Parathyroid adenoma (tissue), 2 donors: ENCODE data around the gene NQO2.
"Not testable (repeated sequence)": the region's sequence is repeated elsewhere in the genome, so short reads cannot be mapped to it uniquely, and the experiment has no call there.

Source experiments
- H2AFZ ChIP-seq: fragments of 300-600 bp; sonication (generic); one replicate; pipeline ENCODE4 v1.7.0; 2017; ENCODE audit warnings: antibody characterized with exemption, mild to moderate bottlenecking
- H3K27ac ChIP-seq: fragments of 300-600 bp; sonication (generic); one replicate; pipeline ENCODE4 v1.7.0; 2017
- H3K27me3 ChIP-seq: fragments of 300-600 bp; sonication (generic); one replicate; pipeline ENCODE4 v1.7.0; 2017; ENCODE audit warnings: low read length; ENCODE audit not compliant: control insufficient read depth, insufficient read depth
- H3K36me3 ChIP-seq: fragments of 300-600 bp; sonication (generic); one replicate; pipeline ENCODE4 v1.7.0; 2017; ENCODE audit warnings: low read length; ENCODE audit not compliant: control insufficient read depth, insufficient read depth
- H3K4me1 ChIP-seq: fragments of 300-600 bp; sonication (generic); one replicate; pipeline ENCODE4 v1.7.0; 2017; ENCODE audit warnings: control low read depth
- H3K4me2 ChIP-seq: fragments of 300-600 bp; sonication (generic); one replicate; pipeline ENCODE4 v1.7.0; 2017; ENCODE audit warnings: low read length
- H3K4me3 ChIP-seq: fragments of 300-600 bp; sonication (generic); one replicate; pipeline ENCODE4 v1.7.0; 2017; ENCODE audit warnings: low read depth, low read length
- H3K79me2 ChIP-seq: fragments of 300-600 bp; sonication (generic); one replicate; pipeline ENCODE4 v1.7.0; 2017; ENCODE audit warnings: control low read depth
- H3K9ac ChIP-seq: fragments of 300-600 bp; sonication (generic); one replicate; pipeline ENCODE4 v1.7.0; 2017; ENCODE audit warnings: mild to moderate bottlenecking
- H3K9me3 ChIP-seq: fragments of 300-600 bp; sonication (generic); one replicate; pipeline ENCODE4 v1.7.0; 2017; ENCODE audit warnings: low read length; ENCODE audit not compliant: control insufficient read depth
- TF ChIP-seq, protein P1 (sequence below): fragments of 300-600 bp; sonication (generic); IDR thresholded peaks from one replicate; pipeline ENCODE4 v1.7.0; 2017; ENCODE audit warnings: antibody characterized with exemption, mild to moderate bottlenecking
- donor health status: primary hyperparathyroidism.

Gene NQO2

DNA sequence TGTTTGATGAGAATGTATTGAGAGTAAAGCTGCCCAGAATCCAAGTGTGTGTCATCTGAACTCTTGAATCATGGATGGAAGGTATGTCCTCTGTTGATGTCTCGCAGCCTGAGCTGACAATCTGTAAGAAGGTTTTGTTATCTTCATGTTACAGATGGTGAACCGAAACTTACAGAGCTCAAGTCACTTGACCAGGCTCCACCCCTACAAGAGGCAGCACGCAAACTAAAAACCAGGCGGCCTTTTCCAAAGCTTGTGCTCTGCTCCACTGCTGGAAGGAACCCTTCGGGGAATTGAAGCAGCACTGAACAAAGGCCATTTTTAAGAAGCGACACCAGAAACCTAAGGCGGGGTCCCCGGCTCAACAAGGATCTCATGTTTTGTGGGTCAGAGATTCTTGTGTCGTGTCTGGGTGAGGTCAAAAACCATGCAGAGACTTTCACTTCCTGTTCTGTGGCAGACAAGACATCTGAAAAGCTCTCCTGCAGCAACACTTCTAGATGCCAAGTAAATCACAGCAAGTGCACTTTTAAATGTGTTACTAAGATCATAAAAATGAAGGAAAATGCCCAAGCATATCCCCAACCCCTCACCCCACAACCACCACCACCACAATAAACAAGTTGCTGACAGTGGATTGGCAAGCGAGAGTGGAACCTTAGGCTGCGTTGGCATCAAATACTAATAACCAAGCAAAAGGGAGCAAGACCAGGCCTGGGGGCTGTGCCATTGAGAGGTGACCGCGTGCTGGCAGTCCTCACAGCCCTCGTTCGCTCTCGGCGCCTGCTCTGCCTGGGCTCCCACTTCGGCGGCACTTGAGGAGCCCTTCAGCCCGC lies 27.3 kb downstream of the NQO2 start:
- Histone ChIP-seq H3K4me2 (no peak overlapping the region), H3K4me1 (peaks cover 3% of the 10 kb centered on the region), H3K9me3 (no peaks in the 10 kb centered on the region), H3K4me3 (no peak overlapping the region), H2AFZ (no peak overlapping the region), H3K36me3 (no peaks in the 10 kb centered on the region), H3K79me2 (no peaks in the 10 kb centered on the region), H3K9ac (no peak overlapping the region), H3K27ac (no peak overlapping the region), H3K27me3 (no peaks in the 10 kb centered on the region)
- TF ChIP-seq, protein P1, sequence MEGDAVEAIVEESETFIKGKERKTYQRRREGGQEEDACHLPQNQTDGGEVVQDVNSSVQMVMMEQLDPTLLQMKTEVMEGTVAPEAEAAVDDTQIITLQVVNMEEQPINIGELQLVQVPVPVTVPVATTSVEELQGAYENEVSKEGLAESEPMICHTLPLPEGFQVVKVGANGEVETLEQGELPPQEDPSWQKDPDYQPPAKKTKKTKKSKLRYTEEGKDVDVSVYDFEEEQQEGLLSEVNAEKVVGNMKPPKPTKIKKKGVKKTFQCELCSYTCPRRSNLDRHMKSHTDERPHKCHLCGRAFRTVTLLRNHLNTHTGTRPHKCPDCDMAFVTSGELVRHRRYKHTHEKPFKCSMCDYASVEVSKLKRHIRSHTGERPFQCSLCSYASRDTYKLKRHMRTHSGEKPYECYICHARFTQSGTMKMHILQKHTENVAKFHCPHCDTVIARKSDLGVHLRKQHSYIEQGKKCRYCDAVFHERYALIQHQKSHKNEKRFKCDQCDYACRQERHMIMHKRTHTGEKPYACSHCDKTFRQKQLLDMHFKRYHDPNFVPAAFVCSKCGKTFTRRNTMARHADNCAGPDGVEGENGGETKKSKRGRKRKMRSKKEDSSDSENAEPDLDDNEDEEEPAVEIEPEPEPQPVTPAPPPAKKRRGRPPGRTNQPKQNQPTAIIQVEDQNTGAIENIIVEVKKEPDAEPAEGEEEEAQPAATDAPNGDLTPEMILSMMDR, result no peak

DNA sequence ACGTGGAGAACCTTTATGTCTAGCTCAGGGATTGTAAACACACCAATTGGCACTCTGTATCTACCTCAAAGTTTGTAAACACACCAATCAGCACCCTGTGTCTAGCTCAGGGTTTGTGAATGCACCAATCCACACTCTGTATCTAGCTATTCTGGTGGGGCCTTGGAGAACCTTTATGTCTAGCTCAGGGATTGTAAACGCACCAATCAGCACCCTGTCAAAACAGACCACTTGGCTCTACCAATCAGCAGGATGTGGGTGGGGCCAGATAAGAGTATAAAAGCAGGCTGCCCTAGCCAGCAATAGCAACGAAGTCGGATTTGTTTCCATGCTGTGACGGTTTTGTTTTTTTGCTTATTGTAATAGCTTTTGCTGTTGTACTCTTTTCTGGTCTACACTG lies 28.5 kb downstream of the NQO2 start:
- not testable (repeated sequence) for H3K27ac ChIP-seq

DNA sequence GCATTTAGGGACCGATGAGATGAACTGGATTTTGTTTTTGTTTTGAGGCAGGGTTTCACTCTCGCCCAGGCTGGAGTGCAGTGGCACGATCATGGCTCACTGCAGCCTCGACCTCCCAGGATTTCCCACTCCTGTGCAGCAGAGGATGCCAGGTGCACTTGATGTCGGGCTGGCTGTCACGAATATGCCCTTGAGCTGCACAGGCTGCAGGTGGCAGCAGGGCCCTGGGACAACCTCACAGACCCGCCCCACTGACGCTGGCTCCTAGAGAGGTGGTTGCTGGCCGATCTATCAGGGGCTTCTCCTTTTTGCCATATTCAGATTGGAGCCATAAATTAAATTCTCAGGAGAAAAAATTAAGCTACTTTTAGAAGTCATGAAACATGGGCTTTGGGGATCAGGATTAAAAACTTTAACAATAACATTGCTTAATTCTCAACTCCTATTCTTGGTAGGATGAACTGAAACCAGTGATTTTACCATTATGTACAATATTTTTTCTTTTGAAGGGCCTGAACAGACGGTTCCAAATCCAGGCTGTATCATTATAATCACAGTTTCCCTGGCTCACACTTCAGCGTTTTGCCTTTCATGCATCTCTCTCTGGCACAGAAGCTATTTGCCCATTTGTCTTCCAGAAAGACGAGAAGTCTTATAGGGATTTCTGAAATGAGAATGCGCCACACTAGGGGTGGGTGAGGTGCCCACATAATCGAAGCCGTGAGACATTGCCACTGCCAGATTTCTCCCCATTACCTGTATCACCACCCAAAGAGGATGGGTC lies 32.4 kb downstream of the NQO2 start:
- Histone ChIP-seq H3K79me2 (no peaks in the 10 kb centered on the region), H3K9ac (no peak overlapping the region), H3K4me3 (no peak overlapping the region), H3K4me1 (no peaks in the 10 kb centered on the region), H3K4me2 (no peak overlapping the region), H3K27me3 (no peaks in the 10 kb centered on the region), H2AFZ (no peak overlapping the region), H3K9me3 (no peaks in the 10 kb centered on the region), H3K36me3 (no peaks in the 10 kb centered on the region), H3K27ac (no peak overlapping the region)
- TF ChIP-seq, protein P1, result no peak

More for the DNA sequence above, 28.5 kb downstream of the NQO2 start:
- not testable (repeated sequence) for H3K9me3 ChIP-seq, H3K79me2 ChIP-seq, H3K36me3 ChIP-seq, H2AFZ ChIP-seq, H3K9ac ChIP-seq, H3K4me2 ChIP-seq, H3K4me1 ChIP-seq, H3K27me3 ChIP-seq, H3K4me3 ChIP-seq

DNA sequence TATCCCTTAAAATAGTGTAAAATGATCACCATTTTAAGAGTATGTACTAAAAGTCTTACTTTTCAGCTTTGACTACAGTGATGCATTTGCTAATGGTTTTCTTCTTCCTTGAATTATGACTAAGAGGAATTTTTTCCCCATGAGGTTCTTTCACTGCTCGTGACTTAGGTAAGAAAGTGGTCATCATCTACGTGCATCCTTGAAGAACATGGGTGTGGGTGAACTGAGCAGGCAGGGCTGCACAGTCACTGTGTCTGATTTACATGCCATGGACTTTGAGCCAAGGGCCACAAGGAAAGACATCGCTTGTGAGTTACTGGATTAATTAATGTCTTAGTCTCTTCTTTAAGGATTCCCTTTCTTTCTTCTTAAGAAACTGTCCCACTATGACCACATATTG lies 33.3 kb downstream of the NQO2 start:
- H3K4me1 ChIP-seq, result no peaks in the 10 kb centered on the region
- H3K79me2 ChIP-seq, result no peaks in the 10 kb centered on the region
- no peaks in the 10 kb centered on the region for H3K27me3 ChIP-seq
- no peak overlapping the region for H2AFZ ChIP-seq
- no peak overlapping the region for H3K4me3 ChIP-seq
- TF ChIP-seq, protein P1, result no peak
- no peaks in the 10 kb centered on the region for H3K36me3 ChIP-seq
- no peak overlapping the region for H3K27ac ChIP-seq
- H3K9me3 ChIP-seq, result no peaks in the 10 kb centered on the region
- no peak overlapping the region for H3K4me2 ChIP-seq
- no peak overlapping the region for H3K9ac ChIP-seq

DNA sequence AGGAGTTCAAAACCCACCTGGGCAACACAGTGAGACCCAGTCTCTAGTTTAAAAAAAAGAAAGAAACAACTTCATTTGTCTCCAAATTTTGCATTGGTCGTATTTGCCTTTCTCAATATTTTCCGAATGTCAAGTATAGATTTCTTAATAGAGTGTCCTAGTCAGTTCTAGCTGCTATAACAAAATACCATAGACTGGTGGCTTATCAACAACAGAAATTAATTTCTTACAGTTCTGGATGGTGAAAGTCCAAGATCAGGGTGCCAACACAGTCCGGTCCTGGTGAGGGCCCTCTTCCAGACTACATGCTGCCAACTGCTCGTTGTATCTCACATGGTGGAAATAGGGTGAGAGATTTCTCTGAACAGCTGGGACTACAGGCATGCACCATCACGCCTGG lies 34.0 kb downstream of the NQO2 start:
- Histone ChIP-seq H3K36me3 (no peaks in the 10 kb centered on the region), H3K79me2 (no peaks in the 10 kb centered on the region), H3K4me1 (no peaks in the 10 kb centered on the region), H3K9ac (no peak overlapping the region), H3K27ac (no peak overlapping the region), H3K27me3 (no peaks in the 10 kb centered on the region), H3K4me3 (no peak overlapping the region), H3K9me3 (no peaks in the 10 kb centered on the region), H2AFZ (no peak overlapping the region), H3K4me2 (no peak overlapping the region)
- TF ChIP-seq, protein P1, result no peak
